GM18909 (cell line): ENCODE measurements around the gene SPINT2.
"Not testable (repeated sequence)": the region's sequence is repeated elsewhere in the genome, so short reads cannot be mapped to it uniquely, and the experiment has no call there.

Experiments used
- ATAC-seq: cut with Tn5 transposase; IDR thresholded peaks from one replicate; pipeline ENCODE4 v1.9.1; 2021; ENCODE audit warnings: mild to moderate bottlenecking; ENCODE audit not compliant: unreplicated experiment, poor library complexity

The SPINT2 gene

DNA sequence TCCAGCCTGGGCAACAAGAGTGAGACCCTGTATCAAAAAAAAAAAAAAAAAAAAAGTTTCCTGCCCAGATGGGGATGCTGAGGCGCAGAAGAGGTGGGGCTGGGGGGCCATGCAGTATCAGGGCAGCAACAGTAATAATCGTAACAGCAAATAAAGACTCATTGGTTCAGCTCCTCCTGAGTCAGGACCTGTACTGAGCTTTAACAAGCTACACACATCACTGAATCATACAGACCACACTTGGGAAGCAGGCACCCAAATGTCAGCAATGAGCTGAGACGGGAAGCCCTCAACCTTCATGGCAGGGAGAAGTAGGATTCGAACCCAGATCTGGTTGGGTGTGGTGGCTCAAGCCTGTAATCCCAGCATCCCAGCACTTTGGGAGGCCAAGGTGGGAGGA lies 29.8 kb upstream of the SPINT2 start:
- no peak for ATAC-seq

DNA sequence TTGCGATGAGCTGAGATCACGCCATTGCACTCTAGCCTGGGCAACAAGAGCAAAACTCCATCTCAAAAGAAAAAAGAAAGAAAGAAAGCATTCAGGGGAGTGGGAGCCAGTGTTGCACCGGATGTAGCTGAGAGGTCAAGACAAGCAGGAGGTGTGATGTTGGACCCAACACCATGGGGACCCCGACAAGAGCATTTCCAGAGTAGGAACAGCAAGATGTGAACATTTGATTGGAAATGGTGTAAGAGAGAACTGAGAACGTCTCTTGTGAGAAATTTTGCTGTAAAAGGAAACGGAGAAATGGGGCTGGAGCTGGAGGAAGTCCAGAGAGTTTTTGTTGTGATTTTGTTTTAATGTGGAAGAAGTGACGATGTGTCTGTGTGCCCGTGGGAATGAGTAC lies 24.6 kb upstream of the SPINT2 start:
- no peak for ATAC-seq

DNA sequence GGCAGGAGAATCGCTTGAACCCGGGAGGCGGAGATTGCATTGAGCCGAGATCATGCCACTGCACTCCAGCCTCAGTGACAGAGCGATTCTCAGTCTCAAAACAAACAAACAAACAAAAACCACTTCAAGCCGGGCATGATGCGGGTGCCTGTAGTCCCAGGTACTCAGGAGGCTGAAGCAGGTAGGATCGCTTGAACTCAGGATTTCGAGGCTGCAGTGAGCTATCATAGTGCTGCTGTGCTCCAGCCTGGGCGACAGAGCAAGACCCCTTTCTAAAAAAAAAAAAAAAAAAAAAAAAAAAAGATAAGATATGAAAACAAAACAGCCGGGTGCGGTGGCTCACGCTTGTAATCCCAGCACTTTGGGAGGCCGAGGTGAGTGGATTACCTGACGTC lies 21.1 kb upstream of the SPINT2 start:
- ATAC-seq, result no peak

DNA sequence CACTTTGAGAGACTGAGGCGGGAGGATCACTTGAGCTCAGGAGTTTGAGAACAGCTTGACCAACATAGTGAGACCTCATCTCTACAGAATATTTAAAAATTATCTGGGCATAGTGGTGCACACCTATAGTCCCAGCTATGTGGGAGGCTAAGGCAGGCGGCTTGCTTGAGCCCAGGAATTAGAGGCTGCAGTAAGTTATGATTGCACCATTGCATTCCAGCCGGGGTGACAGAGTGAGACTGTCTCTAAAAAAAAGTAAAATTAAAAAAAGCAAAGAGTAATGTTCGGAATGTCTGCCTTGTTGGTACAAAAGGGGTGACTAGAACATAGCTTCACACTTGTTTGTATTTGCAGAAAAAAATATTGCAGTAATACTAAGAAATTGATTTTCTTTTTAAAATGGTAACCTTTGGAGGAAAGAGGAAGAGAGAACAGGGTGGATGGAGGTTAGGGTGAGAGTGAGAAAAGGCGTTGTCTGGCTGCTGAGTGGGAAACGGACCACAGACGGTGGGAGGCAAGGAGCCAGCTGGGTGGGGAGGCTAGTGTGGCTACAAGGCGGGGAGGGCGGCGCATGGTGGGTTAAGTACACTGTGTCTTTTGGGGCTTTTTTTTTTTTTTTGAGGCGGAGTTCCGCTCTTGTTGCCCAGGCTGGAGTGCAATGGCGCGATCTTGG lies 18.4 kb upstream of the SPINT2 start:
- no peak for ATAC-seq

DNA sequence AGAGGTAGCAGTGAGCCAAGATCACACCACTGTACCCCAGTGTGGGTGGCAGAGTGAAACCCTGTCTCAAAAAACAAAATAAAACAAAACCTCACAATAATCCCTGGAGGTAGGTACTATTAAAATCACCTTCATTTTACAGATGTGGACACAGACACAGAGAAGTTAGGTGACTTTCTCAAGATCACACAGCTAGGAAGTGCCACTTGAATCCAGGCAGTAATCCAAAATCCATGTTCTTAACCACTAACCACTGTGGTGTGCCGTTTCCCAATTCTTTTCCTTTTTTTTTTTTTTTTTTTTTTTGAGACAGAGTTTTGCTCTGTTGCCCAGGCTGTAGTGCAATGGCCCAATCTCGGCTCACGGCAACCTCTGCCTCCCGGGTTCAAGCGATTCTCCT lies 17.2 kb upstream of the SPINT2 start:
- ATAC-seq, result no peak

DNA sequence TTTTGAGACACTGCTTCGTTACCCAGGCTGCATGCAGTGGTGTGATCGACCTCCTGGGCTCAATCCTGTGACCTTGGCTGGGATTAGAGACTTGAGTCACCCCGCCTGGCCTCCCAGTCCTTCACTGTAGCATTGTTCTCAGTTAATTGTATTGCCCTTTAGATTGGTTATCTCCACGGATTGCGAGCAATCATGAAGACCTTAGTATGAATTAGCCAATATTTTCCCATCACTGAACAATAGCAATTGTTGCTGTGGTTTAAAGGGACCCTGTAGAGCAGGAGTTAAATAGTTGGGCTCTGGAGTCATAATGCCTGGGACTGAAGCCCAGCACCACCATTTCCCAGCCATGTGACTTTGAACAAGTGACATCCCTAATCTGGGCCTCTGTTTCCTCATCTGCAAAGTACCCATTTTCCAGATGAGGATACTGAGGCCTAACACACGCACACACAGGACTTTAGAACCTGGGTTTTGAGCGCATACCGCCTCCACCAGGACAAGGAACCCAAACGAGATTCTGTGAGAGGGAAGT lies 16.6 kb upstream of the SPINT2 start:
- no peak for ATAC-seq

DNA sequence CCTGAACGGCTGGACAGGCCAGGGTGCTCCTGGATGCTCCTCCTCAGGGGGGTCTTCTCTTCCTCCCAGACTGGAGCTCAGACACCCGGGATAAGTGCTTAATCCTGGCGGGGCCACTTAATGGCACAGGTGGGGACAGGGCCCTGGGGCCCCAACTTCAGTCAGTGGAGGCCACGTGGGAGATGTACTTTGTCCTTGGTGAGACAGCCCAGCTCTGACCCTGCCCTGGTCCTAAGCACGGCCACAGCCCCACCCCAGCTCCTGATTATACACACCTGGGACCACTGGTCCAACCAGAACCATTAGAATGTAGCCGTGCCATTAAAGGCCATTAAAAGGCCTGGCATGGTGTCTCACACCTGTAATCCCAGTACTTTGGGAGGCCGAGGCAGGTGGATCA lies 16.0 kb upstream of the SPINT2 start:
- no peak for ATAC-seq

DNA sequence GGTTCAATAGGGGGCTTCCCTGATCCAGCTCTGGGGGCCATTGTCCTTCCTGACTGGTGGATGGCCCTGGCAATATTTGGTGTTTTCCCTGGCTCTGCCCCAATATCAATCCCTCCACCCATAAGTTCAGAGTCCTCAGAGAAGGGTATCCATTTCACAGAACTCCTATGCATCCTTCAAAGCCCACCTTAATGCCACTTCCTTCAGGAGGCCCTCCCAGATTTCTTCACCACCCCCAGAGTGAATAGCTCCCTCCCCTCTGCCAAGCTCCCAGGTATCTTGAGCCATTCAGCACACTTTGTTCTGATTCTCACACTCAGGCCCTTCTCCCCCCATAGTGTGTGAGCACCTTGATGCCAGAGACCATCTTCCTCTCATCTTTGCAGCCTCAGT lies 13.9 kb upstream of the SPINT2 start:
- ATAC-seq, result no peak

DNA sequence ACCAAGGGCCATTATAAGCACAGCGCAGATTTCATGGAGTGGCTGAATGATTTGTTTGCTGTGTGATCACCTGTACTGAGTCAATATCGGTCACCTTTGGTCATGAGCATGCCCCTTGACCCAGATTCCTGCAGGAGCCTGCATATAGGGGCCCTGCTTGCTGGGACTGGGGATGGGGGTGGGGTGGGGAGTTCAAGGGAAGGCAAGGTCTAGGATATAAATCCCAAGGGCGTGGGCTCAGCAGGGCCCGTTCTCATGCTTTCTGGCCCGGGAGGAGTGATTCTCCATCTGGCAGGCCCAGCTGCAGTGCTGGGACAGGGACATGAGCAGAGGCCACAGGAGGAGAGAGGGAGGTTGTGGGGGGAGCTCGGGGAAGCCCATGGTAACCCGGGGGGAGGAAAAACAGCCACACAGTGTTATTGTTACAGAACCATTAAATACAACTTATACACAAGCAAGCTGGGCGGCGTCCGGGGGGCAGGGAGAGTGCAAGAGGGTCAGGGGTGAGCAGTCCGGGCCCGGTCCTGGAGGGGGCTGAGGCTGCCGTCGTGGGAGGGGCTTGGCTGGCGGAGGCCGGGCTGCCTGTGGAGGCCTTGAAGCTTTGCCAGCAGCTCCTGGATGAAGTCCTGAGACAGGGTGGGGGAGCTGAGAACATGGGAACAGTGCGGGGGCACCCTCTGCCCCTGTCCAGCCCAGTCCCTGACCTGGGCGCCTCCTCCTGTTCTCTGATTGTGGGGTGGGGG lies 13.4 kb upstream of the SPINT2 start:
- no peak for ATAC-seq

DNA sequence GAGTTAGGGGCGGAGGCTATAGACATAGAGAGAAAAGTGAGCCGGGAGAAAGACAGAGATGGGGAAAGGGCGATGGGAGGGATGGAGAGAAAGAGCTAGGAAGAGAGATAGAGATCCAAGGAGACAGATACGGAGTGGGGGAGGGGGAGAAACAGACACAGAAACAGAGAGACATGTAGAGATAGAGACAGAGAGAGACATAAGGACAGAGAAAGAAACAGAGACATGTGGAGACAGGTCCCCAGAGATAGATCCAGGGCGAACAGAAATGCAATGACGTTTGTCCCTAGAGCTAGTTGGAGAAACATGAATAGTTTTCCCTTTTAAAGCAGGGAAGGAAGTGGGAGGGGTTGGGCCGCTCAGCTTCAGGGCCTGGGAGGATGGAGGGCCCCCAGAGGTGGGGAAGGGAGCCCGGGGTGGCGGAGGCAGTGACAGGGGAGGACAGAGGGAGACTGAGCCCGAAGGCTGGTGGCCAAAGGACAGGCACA lies 12.8 kb upstream of the SPINT2 start:
- no peak for ATAC-seq

DNA sequence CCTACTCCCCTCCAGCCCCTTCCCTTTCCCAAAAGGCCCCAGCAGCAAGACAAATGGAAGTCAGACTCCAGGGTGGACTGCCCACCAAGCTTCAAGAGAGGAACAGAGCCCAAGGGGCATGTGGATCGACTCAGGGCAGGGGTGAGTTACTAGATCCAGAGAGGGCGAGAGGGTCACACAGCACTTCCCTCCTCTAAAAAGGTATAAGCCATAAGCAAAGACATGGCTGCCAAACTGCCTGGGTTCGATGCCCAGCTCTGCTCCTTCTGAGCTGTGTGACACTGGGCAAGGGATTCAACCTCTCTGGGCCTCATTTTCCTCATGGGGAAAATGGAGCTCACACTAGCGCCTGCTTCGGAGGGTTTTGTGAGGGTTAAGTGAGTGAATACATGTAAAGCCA lies 12.0 kb upstream of the SPINT2 start:
- no peak for ATAC-seq

DNA sequence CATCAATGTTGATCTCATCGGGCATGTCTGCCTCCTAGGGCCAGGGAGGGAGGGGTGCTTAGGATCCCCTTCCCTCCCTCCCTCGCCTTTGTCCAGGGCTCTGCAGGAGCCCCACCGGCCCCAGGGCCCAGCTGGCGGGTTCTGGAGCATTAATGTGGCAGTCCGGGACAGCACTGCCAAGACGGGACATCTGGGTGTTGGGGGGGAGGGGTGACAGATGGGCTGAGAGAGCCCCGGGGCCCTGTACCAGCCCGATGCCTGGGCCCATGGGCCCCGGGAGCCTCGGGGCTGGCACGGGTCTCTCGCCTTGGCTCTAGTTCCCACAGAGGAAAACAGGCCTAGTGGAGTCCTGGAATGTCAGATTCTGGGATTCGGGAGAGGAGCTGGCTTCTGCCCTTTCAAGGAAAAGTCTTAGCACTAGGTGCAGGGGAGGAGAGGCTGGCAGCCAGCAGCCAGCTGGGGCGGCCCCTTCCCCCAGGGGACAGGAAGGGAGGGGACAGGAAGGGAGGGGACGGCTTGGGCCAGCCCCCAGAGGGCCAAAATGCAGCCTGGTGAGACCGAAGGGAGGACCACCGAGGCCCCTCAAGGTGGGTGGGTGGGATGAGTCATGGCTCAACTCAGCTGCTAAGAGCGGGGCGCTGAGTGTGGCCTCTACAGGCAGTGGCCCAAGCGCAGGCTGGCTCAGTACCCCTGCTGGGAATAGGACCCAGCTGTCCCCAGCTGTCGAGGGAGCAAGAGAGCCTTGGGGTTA lies 11.3 kb upstream of the SPINT2 start:
- no peak for ATAC-seq

DNA sequence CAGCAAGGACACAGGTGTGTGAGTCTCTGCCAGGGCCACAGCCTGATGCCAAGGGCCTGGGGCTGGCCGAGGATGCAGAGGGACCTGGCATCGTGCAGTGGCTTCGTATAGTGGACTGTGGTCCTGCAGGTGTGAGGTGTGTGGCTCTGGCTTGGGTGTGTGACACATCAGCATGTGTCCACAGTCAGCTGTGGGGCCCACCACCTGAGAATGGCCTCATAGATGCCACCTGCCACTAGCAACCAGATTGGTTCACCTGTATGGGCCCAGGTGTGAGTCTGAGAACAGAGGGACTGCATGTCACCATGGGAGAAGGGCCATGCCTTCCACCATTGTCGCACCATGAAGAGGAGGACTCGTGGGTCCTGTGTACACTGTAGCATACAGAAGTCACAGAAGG lies 10.6 kb upstream of the SPINT2 start:
- ATAC-seq, result no peak

DNA sequence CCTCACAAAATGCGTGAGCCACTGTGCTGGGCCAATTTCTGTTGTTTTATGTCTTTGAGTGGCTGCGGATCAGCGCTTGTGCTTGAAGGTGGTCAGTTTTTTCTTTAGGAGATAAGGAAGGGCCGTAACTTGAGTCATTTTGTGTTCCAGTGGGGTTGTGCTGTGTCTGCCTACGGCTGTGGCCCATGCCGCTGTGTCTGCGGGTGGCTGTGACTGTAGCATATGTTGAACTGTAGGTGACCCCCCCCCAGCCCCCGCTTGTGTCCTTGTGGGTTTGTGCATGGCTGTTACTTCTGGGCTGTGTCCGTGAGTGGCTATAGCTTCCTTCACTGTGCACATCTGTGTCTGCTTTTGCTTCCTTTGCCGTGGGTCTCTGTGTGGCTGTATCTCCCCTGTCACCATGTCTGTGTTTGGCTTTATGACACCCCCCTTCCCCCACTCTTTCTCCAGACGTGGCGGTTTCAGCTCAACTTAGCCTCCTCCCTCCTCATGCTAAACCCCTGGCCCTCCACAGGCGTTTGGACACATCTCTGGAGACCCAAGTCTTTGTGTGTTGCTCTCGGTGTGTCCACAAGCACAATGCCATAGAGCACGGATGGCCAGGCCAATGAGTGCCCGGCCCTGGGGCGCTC lies 8.9 kb upstream of the SPINT2 start:
- ATAC-seq, result no peak

DNA sequence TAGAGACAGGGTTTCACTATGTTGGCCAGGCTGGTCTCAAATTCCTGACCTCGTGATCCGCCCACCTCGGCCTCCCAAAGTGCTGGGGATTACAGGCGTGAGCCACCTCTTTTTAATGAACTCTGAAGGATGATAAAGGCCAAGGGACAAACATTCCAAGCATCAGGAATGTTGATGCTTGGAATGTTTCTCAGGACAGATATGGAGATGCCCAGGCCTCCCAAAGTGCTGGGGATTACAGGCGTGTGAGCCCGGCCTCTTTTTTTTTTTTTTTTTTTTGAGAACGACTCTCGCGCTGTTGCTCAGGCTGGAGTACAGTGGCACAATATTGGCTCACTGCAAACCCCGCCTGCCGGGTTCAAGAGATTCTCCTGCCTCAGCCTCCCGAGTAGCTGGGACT lies 2.4 kb upstream of the SPINT2 start:
- not testable (repeated sequence) for ATAC-seq

DNA sequence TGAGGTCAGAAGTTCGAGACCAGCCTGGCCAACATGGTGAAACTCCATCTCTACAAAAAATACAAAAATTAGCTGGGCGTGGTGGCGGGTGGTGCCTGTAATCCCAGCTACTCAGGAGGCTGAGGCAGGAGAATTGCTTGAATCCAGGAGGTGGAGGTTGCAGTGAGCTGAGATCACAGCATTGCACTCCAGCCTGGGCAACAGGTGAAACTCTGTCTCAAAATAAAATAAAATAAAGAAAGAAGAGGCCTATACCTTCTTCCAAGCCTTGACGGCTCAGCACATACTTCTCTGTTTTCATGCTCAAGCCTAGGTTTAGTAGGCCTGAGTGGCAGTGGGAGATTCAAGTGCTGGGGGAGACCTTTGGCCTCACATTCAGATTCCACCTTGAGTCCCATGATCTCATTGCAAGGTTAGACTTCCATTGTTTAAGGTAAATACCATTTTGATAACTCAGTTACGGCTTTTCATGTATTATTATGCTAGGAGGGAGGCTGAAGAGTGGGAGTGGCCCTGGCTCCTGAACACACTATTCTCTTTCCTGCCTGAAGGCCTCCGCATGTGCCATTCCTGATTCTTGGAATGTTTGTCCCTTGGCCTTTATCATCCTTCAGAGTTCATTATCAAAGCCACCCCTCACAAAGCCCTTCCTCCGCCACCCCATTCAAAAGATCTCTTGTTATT lies 1.6 kb upstream of the SPINT2 start:
- ATAC-seq, result no peak

DNA sequence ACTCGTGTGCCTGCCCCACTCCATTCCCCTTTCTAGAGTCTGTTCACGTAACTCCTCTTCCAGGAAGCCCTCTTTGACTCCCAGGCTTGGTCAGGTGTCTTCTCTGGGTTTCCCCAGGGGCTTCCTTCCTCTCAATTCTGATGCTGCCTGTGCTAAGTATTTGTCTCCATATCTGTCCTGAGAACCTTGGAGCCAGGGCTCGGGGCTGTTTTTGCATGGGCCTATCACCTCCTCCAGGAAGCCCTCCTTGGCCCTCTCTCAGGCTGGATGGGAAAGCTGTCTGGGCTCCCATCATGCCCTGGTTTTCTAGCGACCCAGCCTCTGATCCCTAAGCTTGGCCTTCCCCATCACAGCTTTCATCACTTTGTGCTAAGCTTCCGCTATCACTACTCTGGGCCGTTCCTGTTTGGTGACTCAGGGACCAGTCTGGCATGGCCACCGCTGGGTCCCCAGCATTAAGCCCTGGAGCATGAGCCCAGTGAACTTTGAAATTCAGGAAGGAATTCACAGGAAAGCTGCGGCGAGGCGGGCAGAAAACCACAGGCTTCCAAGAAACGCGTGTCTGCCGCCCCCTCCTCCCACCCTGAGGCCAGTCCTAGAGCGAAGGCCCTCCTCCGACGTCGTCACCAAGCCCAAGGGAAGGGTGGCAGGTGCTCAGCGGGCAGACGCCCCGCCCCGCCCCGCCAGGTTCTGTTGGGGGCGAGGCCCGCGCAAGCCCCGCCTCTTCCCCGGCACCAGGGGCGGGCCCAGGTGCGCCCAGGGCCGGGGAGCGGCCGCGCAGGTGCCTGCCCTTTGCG lies 486 bp upstream of the SPINT2 start:
- ATAC-seq, result peak; percentile 65

DNA sequence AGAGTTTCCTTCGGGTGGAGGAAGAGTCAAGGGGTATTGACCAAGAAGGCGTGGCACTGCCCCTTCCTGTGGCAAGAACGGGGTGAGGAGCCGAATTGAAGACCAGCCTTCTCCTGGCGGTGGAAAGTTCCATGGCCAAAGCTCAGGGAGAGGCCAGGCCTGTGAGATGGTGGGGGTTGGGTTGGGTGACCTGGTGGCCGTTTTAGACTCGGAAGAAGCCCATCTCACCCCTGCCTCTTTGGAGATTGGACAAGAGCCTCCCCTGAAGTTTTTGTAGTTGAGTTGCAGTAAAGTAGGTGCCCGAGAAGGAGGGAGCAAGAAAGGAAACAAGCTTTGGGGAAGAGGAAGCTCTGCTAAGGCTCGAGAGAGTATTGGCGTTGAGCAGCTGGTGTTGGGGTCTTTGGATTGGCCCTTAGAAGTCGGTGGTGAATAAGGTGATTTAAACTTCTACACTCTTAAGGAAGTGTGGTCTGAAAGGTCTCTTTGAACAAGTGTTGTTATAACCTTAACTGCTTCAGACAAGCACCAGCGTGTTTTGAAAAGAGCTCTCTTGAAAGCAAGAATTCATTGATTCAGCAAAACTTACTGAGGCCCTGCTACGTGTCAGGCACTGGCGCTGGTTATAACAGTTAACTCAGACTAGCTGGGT lies 964 bp downstream of the SPINT2 start:
- no peak for ATAC-seq

DNA sequence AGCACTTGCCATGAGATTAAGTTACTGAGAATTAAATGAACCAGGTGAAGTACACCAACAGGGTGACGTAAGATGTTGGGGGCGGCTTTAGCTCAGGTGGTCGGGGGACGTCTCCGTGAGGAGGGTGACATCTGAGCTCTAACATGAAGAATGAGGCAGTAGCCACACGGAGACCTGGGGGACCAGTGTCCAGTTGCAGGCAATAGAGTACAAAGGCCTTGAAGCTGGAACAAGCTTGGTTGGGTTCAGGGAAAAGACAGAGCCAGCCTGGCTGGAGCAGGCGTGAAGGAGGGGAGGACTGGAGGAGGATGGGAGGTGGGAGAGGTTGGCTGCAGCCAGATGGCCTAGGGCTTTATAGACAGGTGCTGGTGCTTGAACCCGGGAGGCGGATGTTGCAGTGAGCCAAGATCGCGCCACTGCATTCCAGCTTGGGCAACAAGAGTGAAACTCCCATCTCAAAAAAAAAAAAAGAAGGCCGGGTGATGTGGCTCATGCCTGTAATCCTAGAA lies 1.6 kb downstream of the SPINT2 start:
- no peak for ATAC-seq
